Hepatocyte (in vitro differentiated cells): ENCODE data around the gene CEBPG.

Experiments used
- CTCF ChIP-seq: fragments of 200-600 bp; sonication (generic); IDR thresholded peaks from 2 replicates; pipeline ENCODE4 v1.5.1; 2016; ENCODE audit warnings: antibody characterized with exemption, mild to moderate bottlenecking; ENCODE audit not compliant: poor library complexity
- EZH2phosphoT487 ChIP-seq: fragments of 200-600 bp; sonication (generic); IDR thresholded peaks from one replicate; pipeline ENCODE4 v1.6.1; 2018; ENCODE audit warnings: antibody characterized with exemption, mild to moderate bottlenecking, low read depth, moderate library complexity; ENCODE audit not compliant: unreplicated experiment, severe bottlenecking

- no peak for TF ChIP-seq CTCF
- TF ChIP-seq EZH2phosphoT487: no peak
Observed at GRCh38 chr19:33388725-33389420, 15.4 kb downstream of the CEBPG start.
